Neuron (in vitro differentiated cells): ENCODE results near the gene BAMBI.

ENCODE experiments used
- H2AFZ ChIP-seq: one replicate; pipeline ENCODE4 v1.6.1; 2013; ENCODE audit warnings: low read depth, mild to moderate bottlenecking, inconsistent platforms, low read length, moderate library complexity
- H3K27me3 ChIP-seq: one replicate; pipeline ENCODE4 v1.6.1; 2013; ENCODE audit warnings: low read length; ENCODE audit not compliant: insufficient read depth
- H3K36me3 ChIP-seq: one replicate; pipeline ENCODE4 v1.6.1; 2013; ENCODE audit warnings: low read length; ENCODE audit not compliant: insufficient read depth
- H3K4me1 ChIP-seq: one replicate; pipeline ENCODE4 v1.6.1; 2013; ENCODE audit warnings: low read length; ENCODE audit not compliant: insufficient read depth
- H3K4me3 ChIP-seq: 2 replicates; pipeline ENCODE4 v1.5.1; 2013; ENCODE audit warnings: mild to moderate bottlenecking, low read length, moderate library complexity
- H3K9me3 ChIP-seq: one replicate; pipeline ENCODE4 v1.6.1; 2013; ENCODE audit warnings: low read length

BAMBI gene

DNA sequence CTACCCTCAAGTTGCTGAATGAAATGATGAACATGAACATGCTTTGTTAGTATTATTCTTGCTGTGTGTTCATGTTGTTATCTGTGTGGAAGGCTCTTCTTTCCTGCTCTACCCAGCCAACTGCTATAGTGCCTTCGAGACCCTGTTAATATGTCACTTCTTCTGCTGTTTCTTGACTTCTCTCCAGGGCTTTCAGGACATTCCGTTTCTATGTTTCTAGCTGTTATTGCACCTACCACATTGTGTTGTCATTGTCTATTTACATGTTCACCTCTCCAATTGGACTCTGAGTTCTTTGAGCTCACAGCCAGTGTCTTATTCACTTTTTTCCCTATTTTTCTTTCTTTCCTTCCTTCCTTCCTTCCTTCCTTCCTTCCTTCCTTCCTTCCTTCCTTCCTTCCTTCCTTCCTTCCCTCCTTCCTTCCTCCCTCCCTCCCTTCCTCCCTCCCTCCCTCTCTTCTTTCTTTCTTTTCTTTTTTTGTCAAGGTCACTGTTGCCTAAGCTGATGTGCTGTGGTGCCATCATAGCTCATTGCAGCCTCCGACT, 40.4 kb downstream of the BAMBI start:
- H3K4me3 ChIP-seq, result no peak overlapping the region
- peaks cover 16% of the 10 kb centered on the region for H3K27me3 ChIP-seq
- H3K36me3 ChIP-seq, result no peaks in the 10 kb centered on the region
- peaks cover 15% of the 10 kb centered on the region for H3K4me1 ChIP-seq
- H3K9me3 ChIP-seq, result peaks cover 1% of the 10 kb centered on the region
- no peak overlapping the region for H2AFZ ChIP-seq

DNA sequence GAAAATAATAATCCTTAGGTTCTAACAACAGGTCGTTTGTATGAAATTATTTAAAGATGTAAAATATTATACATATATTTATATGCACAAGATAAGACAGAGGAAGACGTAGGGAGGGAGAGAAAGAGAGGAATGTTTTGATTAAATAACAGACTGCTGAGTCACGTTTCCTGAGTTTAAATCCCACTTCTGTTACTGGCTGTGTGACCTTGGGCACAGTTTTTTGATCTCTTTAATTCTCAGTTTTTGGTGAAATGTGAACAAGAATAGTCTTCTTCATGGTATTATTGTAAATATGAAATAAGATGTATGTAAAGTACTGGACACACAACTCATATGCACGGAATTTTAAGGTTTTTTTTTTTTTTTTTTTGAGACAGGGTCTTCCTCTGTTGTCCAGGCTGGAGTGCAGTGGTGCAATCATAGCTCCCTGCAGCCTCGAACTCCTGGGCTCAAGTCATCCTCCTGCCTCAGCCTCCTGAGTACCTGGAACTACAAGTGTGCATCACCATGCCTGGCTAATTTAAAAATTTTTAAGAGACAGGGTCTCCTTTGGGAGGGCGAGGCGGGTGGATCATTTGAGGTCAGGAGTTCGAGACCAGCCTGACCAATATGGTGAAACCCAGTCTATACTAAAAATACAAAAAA, 42.6 kb downstream of the BAMBI start:
- H3K9me3 ChIP-seq, result peaks cover 1% of the 10 kb centered on the region
- no peak overlapping the region for H3K4me3 ChIP-seq
- H3K36me3 ChIP-seq, result no peaks in the 10 kb centered on the region
- peaks cover 15% of the 10 kb centered on the region for H3K4me1 ChIP-seq
- H2AFZ ChIP-seq, result no peak overlapping the region
- peaks cover 21% of the 10 kb centered on the region for H3K27me3 ChIP-seq

- Histone ChIP-seq H3K9me3 (no peaks in the 10 kb centered on the region), H3K4me3 (peak overlapping the region; percentile 49), H3K27me3 (peaks cover 21% of the 10 kb centered on the region)
Measured at GRCh38 chr10:28721318-28721951, 44.1 kb downstream of the BAMBI start.

GRCh38 chr10:28722065-28722803, 44.9 kb downstream of the BAMBI start:
- H3K9me3 ChIP-seq, result no peaks in the 10 kb centered on the region
- H3K36me3 ChIP-seq, result no peaks in the 10 kb centered on the region
- peak overlapping the region; percentile 68 for H2AFZ ChIP-seq
- peak overlapping the region; percentile 49 for H3K4me3 ChIP-seq
- H3K4me1 ChIP-seq, result peaks cover 15% of the 10 kb centered on the region
- H3K27me3 ChIP-seq, result peaks cover 21% of the 10 kb centered on the region

More at GRCh38 chr10:28721318-28721951, 44.1 kb downstream of the BAMBI start:
- peak overlapping the region; percentile 68 for H2AFZ ChIP-seq
- H3K36me3 ChIP-seq, result no peaks in the 10 kb centered on the region
- H3K4me1 ChIP-seq, result peaks cover 15% of the 10 kb centered on the region

DNA sequence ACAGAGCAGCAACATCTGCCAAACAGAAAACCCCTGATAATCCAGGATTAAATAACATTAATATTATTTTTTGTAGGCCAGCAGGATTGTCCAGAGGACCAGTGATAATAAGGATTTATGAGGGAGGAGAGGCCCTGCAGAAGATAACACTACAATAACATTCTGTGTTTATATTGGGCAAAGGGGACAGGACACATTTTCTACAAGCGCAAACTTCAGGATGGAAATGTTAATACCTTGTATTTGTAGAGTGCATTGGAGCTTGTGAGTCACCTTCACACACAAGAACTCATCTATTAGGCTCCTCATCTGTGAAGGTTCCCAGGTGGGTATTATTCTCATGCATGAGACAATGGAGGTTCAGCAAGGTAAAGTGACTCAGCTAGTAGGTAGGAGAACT, 51.0 kb downstream of the BAMBI start:
- Histone ChIP-seq H3K36me3 (no peaks in the 10 kb centered on the region), H3K27me3 (peaks cover 8% of the 10 kb centered on the region)

GRCh38 chr10:28730031-28730778, 52.9 kb downstream of the BAMBI start:
- Histone ChIP-seq H3K36me3 (no peaks in the 10 kb centered on the region), H3K4me3 (no peak overlapping the region), H3K27me3 (peaks cover 3% of the 10 kb centered on the region), H2AFZ (no peak overlapping the region), H3K4me1 (no peaks in the 10 kb centered on the region), H3K9me3 (peaks cover 2% of the 10 kb centered on the region)

More for the DNA sequence above, 51.0 kb downstream of the BAMBI start:
- Histone ChIP-seq H3K4me1 (no peaks in the 10 kb centered on the region), H3K4me3 (no peak overlapping the region), H3K9me3 (no peaks in the 10 kb centered on the region), H2AFZ (no peak overlapping the region)

GRCh38 chr10:28732091-28732490, 54.8 kb downstream of the BAMBI start:
- no peak overlapping the region for H2AFZ ChIP-seq
- no peaks in the 10 kb centered on the region for H3K36me3 ChIP-seq
- peaks cover 2% of the 10 kb centered on the region for H3K9me3 ChIP-seq
- peaks cover 2% of the 10 kb centered on the region for H3K4me1 ChIP-seq
- H3K4me3 ChIP-seq, result no peak overlapping the region
- H3K27me3 ChIP-seq, result peaks cover 3% of the 10 kb centered on the region
